Measurements from ENCODE around the gene RGL1.

DNA sequence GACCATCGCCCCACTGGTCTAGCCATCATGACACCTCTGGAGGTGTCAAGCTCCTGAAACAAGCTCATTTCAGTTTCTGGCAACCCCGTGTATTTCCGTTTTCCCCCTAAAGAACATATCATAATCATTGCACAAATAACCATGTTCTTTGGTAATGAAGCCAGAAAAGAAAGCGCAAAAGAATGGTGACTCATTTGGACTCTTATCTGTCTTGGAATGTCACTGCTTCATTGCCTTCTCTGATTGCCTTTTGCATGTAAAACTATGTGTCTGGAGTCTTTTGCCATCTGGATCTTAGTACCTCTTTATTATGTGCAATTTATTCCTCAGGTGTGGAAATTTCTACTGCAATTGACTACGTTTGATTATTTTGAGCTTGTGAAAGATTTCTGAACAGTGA lies 122.1 kb downstream of the RGL1 start:
- TF ChIP-seq, protein P1, sequence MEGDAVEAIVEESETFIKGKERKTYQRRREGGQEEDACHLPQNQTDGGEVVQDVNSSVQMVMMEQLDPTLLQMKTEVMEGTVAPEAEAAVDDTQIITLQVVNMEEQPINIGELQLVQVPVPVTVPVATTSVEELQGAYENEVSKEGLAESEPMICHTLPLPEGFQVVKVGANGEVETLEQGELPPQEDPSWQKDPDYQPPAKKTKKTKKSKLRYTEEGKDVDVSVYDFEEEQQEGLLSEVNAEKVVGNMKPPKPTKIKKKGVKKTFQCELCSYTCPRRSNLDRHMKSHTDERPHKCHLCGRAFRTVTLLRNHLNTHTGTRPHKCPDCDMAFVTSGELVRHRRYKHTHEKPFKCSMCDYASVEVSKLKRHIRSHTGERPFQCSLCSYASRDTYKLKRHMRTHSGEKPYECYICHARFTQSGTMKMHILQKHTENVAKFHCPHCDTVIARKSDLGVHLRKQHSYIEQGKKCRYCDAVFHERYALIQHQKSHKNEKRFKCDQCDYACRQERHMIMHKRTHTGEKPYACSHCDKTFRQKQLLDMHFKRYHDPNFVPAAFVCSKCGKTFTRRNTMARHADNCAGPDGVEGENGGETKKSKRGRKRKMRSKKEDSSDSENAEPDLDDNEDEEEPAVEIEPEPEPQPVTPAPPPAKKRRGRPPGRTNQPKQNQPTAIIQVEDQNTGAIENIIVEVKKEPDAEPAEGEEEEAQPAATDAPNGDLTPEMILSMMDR (IDR thresholded peaks at IDR 0.05), result no peak
- TF ChIP-seq POLR2A (IDR thresholded peaks at IDR 0.05), result no peak

Data from lower leg skin (tissue), 3 donors.